GM21367 (cell line): ENCODE measurements around the gene IL21R.
"Not testable (repeated sequence)": the region's sequence is repeated elsewhere in the genome, so short reads cannot be mapped to it uniquely, and the experiment has no call there.

ENCODE experiments used
- ATAC-seq: cut with Tn5 transposase; IDR thresholded peaks from one replicate; pipeline ENCODE4 v1.9.1; 2021; ENCODE audit not compliant: unreplicated experiment

Gene IL21R

DNA sequence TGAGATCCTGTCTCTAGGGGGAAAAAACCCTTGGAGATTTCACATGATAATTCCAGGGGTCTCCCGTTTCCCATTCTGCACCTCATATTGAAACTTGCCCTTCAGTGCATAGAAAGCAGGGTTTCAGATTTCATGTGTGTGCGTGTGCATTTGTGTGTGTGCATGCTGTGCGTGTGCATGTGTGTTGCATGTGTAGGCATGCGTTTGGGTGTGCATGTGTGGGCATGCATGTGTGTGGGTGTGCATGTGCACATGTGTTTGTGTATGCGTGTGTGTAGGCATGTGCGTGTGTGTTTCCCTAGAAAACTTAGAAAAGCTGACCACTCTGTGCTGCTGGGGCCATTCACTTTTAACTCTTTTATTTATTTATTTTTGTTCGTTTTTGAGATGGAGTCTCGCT lies 40.0 kb downstream of the IL21R start:
- no peak for ATAC-seq

DNA sequence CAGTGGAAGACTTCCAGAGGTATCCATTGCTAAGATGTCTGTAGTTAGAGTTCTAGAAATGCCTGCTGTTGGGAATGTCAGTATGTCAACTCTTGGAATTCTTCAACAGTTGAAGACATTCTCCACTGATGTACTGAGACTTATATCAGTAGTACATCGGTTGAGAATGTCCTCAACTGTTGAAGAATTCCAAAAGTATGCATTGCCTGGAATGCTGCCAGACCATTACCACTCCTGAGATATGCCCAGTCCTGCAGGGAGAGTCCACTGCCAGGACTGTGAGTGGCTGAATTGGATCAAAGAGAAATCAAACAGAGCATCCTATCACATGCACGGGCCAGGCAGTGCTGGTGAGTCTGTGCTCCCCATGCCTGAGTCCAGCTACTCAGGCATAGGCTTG lies 42.0 kb downstream of the IL21R start:
- no peak for ATAC-seq

- ATAC-seq, result no peak
Measured at GRCh38 chr16:27444470-27444869, 42.5 kb downstream of the IL21R start.

GRCh38 chr16:27445502-27446175 lies 43.7 kb downstream of the IL21R start:
- ATAC-seq, result no peak

- ATAC-seq, result no peak
Measured at GRCh38 chr16:27446721-27447120, 44.7 kb downstream of the IL21R start.

GRCh38 chr16:27447301-27447700 lies 45.3 kb downstream of the IL21R start:
- no peak for ATAC-seq

DNA sequence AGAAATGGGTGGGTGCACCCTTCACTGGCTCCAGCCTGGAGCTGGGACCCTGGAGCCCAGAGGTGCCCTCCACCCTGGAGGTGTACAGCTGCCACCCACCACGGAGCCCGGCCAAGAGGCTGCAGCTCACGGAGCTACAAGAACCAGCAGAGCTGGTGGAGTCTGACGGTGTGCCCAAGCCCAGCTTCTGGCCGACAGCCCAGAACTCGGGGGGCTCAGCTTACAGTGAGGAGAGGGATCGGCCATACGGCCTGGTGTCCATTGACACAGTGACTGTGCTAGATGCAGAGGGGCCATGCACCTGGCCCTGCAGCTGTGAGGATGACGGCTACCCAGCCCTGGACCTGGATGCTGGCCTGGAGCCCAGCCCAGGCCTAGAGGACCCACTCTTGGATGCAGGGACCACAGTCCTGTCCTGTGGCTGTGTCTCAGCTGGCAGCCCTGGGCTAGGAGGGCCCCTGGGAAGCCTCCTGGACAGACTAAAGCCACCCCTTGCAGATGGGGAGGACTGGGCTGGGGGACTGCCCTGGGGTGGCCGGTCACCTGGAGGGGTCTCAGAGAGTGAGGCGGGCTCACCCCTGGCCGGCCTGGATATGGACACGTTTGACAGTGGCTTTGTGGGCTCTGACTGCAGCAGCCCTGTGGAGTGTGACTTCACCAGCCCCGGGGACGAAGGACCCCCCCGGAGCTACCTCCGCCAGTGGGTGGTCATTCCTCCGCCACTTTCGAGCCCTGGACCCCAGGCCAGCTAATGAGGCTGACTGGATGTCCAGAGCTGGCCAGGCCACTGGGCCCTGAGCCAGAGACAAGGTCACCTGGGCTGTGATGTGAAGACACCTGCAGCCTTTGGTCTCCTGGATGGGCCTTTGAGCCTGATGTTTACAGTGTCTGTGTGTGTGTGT lies 46.8 kb downstream of the IL21R start:
- ATAC-seq, result no peak

- ATAC-seq, result peak; percentile 36
Measured at GRCh38 chr16:27449434-27450195, 47.6 kb downstream of the IL21R start.

GRCh38 chr16:27450196-27450549 lies 48.2 kb downstream of the IL21R start:
- no peak for ATAC-seq

DNA sequence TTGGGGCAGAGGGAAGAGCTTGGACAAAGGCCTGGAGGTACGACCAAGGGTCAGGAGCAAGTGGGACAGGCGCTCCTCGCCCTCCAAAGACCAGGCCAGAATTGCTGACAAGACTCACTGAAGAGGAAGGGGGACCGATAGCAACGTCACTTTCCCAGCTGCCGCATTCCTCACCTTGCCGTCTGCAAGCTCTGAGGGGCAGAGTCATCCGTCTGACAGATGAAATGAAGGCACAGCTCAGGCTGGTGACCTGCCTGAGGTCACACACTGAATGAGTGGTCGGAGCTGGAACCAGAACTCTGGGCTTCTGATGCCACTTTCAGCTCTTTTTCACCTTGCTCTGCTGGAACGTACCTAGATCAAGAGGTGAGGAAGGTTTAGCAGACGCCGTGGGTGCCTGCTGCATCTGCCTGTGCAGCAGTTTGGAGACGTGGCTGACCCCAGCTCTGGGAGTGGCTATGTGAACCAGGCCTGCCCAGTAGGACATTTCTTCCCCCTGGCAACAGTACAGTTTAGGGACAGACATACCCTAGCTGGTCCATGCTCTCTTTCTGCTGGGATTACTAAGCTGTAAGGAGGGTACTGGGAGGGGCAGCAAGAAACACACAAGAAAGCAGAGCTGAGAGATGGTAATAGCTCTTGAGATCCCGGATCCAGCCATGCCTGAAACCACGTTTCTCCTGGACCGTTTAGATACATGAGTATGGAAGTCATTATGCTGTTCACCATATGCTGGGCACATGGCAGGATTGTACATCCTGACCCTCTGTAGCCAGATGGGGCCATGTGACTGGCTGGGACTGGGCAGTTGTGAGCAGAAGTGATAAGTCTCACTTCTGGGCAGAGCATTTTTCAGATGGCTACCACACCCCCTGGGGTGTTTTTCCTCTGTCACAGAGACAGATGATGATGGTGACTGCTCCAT lies 50.9 kb downstream of the IL21R start:
- ATAC-seq, result no peak

- no peak for ATAC-seq
Measured at GRCh38 chr16:27453494-27453825, 51.5 kb downstream of the IL21R start.

- no peak for ATAC-seq
Measured at GRCh38 chr16:27455700-27456099, 53.7 kb downstream of the IL21R start.

GRCh38 chr16:27457605-27457900 lies 55.6 kb downstream of the IL21R start:
- not testable (repeated sequence) for ATAC-seq

DNA sequence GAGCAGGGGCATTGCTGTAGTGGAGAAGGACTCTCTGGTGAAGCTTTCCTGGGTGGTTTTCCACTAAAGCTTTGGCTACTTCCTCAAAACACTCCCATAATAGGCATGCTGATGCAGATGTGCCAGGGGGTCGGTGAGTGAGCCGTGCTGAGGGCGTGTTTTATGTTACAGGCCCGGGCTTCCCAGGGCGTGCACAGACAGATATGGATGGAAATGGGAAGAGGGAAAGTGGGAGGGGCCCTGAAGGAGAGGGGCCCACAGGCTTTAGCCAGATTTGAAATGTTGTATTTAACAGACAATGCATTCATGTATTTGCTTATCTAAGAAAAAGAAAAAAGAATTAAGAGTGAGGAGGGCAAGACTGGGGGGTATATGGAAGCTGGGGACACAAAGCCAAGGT lies 56.3 kb downstream of the IL21R start:
- no peak for ATAC-seq

DNA sequence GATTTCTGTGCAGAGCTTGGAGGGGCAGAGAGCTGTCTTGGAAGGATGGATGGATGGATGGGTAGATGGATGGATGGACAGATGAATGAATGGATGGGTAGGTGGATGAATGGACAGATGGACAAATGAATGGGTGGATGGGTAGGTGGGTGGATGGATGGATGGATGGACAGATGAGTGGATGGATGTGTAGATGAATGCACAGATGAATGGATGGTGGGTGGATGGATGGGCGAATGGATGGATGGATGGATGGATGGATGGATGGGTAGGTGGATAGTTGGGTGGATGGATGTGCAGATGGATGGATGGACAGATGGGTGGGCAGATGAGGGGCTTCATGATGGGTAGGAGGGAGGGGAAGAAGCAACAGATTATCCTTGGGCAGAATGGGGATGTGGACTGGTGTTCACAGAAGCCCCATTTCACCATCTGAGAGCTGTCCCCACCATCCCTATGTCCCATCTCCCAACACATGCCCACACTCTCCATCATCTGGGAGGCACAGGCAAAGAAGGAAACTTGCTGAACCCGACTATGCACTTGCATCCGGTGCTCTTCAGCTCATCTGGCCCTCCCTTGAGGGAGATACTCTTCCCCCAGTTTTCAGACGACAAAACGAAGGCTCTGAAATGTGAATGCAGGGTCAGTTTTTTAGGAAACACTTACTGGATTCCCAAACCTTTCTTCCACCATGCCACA lies 57.2 kb downstream of the IL21R start:
- no peak for ATAC-seq

GRCh38 chr16:27460213-27460612 lies 58.2 kb downstream of the IL21R start:
- ATAC-seq, result no peak

- no peak for ATAC-seq
Measured at GRCh38 chr16:27460663-27461482, 58.9 kb downstream of the IL21R start.

DNA sequence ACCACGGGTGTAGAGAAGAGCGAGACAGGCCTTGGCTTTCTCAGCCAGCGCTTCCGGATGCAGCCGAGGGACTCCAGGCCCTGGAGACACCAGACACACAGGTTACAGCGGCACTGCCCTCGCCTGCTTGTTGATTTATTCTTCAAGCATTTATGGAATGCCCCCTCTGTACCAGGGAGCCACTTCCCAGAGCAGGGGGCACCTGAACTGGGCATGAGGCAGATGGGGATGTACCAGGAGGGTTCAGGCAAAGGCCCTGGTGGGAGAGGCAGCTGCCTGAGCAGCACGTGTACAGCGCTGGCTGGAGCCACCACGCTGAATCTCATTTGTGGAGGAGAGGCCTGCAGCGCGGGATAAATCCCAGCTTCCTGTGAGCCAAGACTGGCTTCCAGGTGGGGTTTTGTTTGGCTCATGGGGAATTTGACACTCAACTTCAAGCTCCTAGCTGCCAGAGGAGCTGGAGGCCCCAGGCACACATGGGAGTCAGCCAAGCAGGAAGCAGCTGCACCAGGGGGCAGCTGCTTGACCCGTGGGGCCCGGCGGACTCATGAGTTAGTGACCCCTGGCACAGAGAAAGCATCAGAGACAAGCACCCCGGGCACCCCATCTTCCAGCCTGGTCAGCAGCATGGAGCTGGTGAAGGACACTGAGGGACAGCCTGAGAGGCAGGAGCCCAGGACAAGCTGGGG lies 59.7 kb downstream of the IL21R start:
- ATAC-seq, result no peak
